ACC112 (cell line): ENCODE data around the gene ZFP57.

Experiments used
- H2AFZ ChIP-seq: fragments of 200-600 bp; sonication (generic); one replicate; pipeline ENCODE4 v1.6.0; 2017; ENCODE audit warnings: antibody characterized with exemption, low read length; ENCODE audit not compliant: unreplicated experiment
- H3K27ac ChIP-seq: fragments of 200-600 bp; sonication (generic); 2 replicates; pipeline ENCODE4 v1.5.1; 2014; ENCODE audit warnings: low read depth, mild to moderate bottlenecking, antibody characterized with exemption, low read length, moderate library complexity
- H3K27me3 ChIP-seq: fragments of 200-600 bp; sonication (generic); 2 replicates; pipeline ENCODE4 v1.6.1; 2014; ENCODE audit warnings: mild to moderate bottlenecking, antibody characterized with exemption, low read length, moderate library complexity, mixed read lengths; ENCODE audit not compliant: insufficient read depth
- H3K36me3 ChIP-seq: fragments of 200-600 bp; sonication (generic); 2 replicates; pipeline ENCODE4 v1.6.1; 2016; ENCODE audit warnings: mild to moderate bottlenecking, antibody characterized with exemption, low read length, moderate library complexity, mixed read lengths; ENCODE audit not compliant: insufficient read depth
- H3K4me1 ChIP-seq: fragments of 200-600 bp; sonication (generic); one replicate; pipeline ENCODE4 v1.6.1; 2016; ENCODE audit warnings: low read length, mixed read lengths; ENCODE audit not compliant: insufficient read depth, unreplicated experiment, control insufficient read depth
- H3K4me3 ChIP-seq: fragments of 200-600 bp; sonication (generic); 2 replicates; pipeline ENCODE4 v1.5.1; 2014; ENCODE audit warnings: mild to moderate bottlenecking, low read depth, low read length
- H3K79me2 ChIP-seq: fragments of 200-600 bp; sonication (generic); one replicate; pipeline ENCODE4 v1.6.0; 2016; ENCODE audit warnings: low read length; ENCODE audit not compliant: control insufficient read depth, unreplicated experiment, insufficient read depth

ZFP57 gene

GRCh38 chr6:29680904-29681303, at the start of gene ZFP57:
Gene ZFP57, minus strand, starts transcription at chr6:29681152. Its CDS starts 4,149 bp downstream, at chr6:29677003.
- H2AFZ ChIP-seq: no peak within 1 kb of the TSS
- H3K27me3 ChIP-seq: peaks cover 17% of the 10 kb centered on the region; the same call in 1 of the 2 replicates
- no peak within 1 kb of the TSS for H3K4me3 ChIP-seq
- no peaks in the 10 kb centered on the region for H3K79me2 ChIP-seq
- H3K36me3 ChIP-seq: no peaks in the 10 kb centered on the region
- no peaks in the 10 kb centered on the region for H3K4me1 ChIP-seq
- H3K27ac ChIP-seq: no peak within 1 kb of the TSS

GRCh38 chr6:29730575-29731126, 49.7 kb upstream of the ZFP57 start:
- Histone ChIP-seq H3K79me2 (no peaks in the 10 kb centered on the region), H3K27me3 (no peaks in the 10 kb centered on the region), H3K36me3 (peaks cover 8% of the 10 kb centered on the region; the same call in 1 of the 2 replicates), H3K4me1 (no peaks in the 10 kb centered on the region), H3K27ac (no peak overlapping the region), H2AFZ (no peak overlapping the region), H3K4me3 (no peak overlapping the region)

GRCh38 chr6:29729774-29730328, 48.9 kb upstream of the ZFP57 start:
- Histone ChIP-seq H3K4me3 (no peak overlapping the region), H3K36me3 (peaks cover 8% of the 10 kb centered on the region; the same call in 1 of the 2 replicates)

GRCh38 chr6:29728875-29729270, 47.9 kb upstream of the ZFP57 start:
- H2AFZ ChIP-seq: no peak overlapping the region
- H3K27me3 ChIP-seq: no peaks in the 10 kb centered on the region
- peaks cover 8% of the 10 kb centered on the region; the same call in 1 of the 2 replicates for H3K36me3 ChIP-seq
- H3K4me1 ChIP-seq: peaks cover 7% of the 10 kb centered on the region
- no peak overlapping the region for H3K4me3 ChIP-seq
- H3K27ac ChIP-seq: no peak overlapping the region
- H3K79me2 ChIP-seq: peaks cover 10% of the 10 kb centered on the region

More at GRCh38 chr6:29729774-29730328, 48.9 kb upstream of the ZFP57 start:
- Histone ChIP-seq H3K27ac (no peak overlapping the region), H3K79me2 (peaks cover 1% of the 10 kb centered on the region), H3K4me1 (peaks cover 4% of the 10 kb centered on the region), H3K27me3 (no peaks in the 10 kb centered on the region), H2AFZ (no peak overlapping the region)

GRCh38 chr6:29728173-29728874, 47.4 kb upstream of the ZFP57 start:
- Histone ChIP-seq H3K36me3 (peaks cover 8% of the 10 kb centered on the region; the same call in 1 of the 2 replicates), H3K27me3 (no peaks in the 10 kb centered on the region), H2AFZ (no peak overlapping the region), H3K4me1 (peaks cover 7% of the 10 kb centered on the region), H3K79me2 (peaks cover 13% of the 10 kb centered on the region), H3K4me3 (no peak overlapping the region), H3K27ac (no peak overlapping the region)

GRCh38 chr6:29727637-29728036, 46.7 kb upstream of the ZFP57 start:
- Histone ChIP-seq H3K79me2 (peaks cover 13% of the 10 kb centered on the region), H2AFZ (no peak overlapping the region), H3K4me1 (peaks cover 7% of the 10 kb centered on the region), H3K27me3 (no peaks in the 10 kb centered on the region), H3K4me3 (no peak overlapping the region), H3K36me3 (peaks cover 8% of the 10 kb centered on the region; the same call in 1 of the 2 replicates), H3K27ac (no peak overlapping the region)

- Histone ChIP-seq H3K79me2 (peaks cover 13% of the 10 kb centered on the region), H3K4me3 (no peak overlapping the region), H3K27me3 (no peaks in the 10 kb centered on the region), H3K36me3 (peaks cover 8% of the 10 kb centered on the region; the same call in 1 of the 2 replicates), H3K27ac (no peak overlapping the region), H3K4me1 (peaks cover 7% of the 10 kb centered on the region), H2AFZ (no peak overlapping the region)
Measured at GRCh38 chr6:29726571-29727194, 45.7 kb upstream of the ZFP57 start.

GRCh38 chr6:29726001-29726400, 45.0 kb upstream of the ZFP57 start:
- peaks cover 13% of the 10 kb centered on the region for H3K79me2 ChIP-seq
- H2AFZ ChIP-seq: no peak overlapping the region
- peaks cover 8% of the 10 kb centered on the region; the same call in 1 of the 2 replicates for H3K36me3 ChIP-seq
- peaks cover 7% of the 10 kb centered on the region for H3K4me1 ChIP-seq
- H3K27me3 ChIP-seq: no peaks in the 10 kb centered on the region
- H3K27ac ChIP-seq: no peak overlapping the region
- no peak overlapping the region for H3K4me3 ChIP-seq

GRCh38 chr6:29724937-29725869, 44.3 kb upstream of the ZFP57 start:
- H2AFZ ChIP-seq: no peak overlapping the region
- peaks cover 7% of the 10 kb centered on the region for H3K4me1 ChIP-seq
- peak overlapping the region; percentile 92 for H3K4me3 ChIP-seq
- peaks cover 13% of the 10 kb centered on the region for H3K79me2 ChIP-seq
- peaks cover 8% of the 10 kb centered on the region; the same call in 1 of the 2 replicates for H3K36me3 ChIP-seq
- H3K27ac ChIP-seq: no peak overlapping the region
- no peaks in the 10 kb centered on the region for H3K27me3 ChIP-seq
